GM21515 (cell line): ENCODE data around the gene TRIM7.

Experiments
- ATAC-seq: cut with Tn5 transposase; IDR thresholded peaks from one replicate; pipeline ENCODE4 v1.9.1; 2021; ENCODE audit not compliant: unreplicated experiment

The TRIM7 gene

DNA sequence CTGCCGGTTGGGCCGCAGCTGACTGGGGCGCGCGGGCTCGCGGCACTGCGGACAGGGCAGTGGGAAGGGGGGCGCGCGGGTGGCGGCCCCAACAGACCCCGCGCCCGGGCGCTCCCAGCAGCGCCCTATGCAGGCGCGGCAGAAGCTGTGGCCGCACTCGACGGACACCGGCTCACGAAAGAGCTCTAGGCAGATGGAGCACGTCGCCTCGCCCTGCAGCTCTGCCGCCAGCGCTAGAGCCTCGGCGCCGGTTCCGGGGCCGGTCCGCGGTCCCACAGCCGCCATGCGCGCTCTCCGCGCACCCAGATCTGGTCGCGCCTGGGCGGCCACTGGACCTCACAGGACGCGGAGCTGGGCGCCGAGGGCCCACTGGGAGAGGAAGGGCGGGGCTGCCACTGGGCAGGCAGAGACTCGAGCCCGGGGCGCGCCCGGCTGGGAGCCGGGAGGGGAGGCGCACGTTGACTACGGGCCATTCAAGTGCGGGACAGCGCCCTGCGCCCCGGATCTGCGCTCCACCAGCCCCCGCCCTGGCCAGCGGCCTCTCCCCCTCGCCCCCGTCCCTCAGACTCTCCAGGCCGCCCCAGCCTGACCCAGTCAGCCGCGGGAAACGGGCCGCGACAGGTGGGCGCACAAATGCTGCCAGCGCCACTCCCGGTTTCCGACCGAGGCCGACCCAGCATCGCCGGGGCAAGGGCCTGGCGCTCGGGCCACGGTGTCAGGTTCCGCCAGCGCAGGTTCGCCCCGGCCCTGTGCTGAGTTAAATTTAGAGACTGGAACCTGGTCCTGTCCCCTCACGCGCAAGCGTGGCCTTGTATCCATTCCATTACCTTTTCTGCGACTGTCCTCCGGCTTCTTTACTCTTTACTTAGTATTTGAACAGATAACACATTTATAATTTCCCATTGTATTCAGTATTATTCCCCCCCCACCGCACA, at the start of gene TRIM7:
TSS of gene TRIM7 (minus strand) at position 371 of the 935 bp plus-strand sequence. CDS start at position 285, 86 bp downstream.
- ATAC-seq, result no peak

DNA sequence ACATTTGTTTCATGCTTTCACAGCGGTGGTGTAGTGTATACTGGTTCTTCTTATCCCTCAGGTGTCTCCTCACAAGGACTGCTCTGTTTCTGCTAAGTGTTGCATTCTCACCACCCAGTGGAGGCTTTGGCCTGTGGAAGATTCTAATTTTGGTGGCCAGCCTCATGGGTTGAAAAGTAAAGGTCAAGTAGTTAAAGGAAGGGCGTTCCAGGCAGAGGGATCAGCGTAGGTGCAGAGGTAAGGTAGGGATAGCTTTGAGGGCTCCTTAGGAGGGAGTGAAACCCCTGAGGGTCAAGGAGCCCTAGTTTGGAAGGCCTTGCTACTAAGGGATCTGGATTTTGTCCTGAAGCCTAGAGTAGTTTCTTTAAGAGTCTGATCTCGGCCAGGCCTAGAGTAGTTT, 43.3 kb upstream of the TRIM7 start:
- no peak for ATAC-seq

DNA sequence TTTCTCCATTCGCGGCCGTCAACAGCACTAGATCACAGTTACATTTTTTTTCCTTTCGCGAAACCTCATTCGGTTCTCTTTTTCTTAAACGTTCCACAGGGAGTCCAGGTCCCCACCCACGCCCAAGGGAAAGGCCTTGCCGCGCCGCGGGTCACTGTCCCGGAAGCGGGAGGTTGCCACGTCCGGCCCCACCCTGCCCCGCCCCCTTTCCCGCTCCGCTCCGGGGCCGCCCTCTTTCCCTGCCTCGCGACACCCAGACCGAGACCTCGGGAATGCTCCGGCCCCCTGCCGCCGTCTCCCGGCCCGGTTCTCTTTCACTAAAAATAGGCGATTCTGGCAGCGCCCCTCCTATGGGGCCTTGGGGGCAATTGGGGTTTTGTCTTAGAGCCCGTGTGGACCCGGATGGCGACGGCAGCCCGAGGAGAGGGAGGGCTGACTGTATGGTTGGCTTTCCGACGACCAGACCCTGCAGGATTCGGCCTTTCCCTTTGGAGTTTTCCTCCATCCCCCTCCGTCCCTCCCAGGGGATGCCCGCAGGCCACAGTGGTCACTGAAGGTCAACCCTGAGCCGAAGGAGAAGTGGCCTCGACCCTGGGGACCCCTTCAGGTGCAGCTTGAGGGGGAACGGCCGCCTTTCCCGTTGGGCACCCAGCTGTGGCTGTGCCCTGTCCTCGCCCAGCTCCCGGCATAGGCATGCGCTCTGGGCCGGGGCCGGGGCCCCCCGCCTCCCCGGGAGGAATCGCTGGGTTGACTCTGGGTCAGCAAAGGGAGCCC, 41.5 kb upstream of the TRIM7 start:
- peak; percentile 32 for ATAC-seq

DNA sequence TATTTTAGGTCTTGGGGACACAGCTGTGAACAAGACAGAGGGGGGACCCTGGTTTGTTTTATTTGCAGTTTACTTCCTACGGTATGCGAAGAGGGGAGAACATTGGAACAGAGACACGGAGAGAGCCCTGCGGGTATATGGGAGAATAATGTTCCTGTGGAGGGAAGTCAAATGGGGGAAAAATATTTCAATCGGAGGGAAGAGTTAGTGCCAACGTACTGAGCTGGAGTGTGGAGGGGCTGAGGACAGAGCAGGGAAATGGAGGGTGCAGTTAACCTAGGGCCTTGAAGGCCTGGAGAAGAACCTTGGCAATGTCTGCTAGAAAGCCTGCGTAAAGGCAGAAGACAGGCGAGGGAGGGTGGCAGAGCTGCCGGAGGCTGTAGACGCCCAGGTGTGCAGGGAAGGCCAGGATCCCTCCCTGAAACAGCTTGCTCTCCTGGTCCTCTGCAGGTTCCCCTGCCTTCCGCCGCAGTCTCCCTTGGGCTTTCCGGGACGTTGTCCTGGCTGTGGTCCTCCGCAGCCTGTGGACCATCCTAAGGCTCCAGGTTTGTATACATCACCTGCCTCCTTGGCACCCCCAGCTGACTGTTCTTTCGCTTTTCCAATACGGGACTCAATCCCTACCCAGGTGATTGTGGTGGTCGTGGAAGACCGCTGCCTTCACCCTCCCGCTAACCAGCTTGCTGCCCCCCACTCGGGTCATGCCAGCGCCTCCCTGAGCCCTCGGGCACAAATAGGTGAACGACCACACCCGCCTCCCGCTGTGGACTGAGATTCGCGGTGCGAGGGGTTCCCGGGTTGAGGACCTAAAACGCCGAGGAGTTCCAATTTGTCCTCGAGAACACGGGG, 40.7 kb upstream of the TRIM7 start:
- no peak for ATAC-seq

DNA sequence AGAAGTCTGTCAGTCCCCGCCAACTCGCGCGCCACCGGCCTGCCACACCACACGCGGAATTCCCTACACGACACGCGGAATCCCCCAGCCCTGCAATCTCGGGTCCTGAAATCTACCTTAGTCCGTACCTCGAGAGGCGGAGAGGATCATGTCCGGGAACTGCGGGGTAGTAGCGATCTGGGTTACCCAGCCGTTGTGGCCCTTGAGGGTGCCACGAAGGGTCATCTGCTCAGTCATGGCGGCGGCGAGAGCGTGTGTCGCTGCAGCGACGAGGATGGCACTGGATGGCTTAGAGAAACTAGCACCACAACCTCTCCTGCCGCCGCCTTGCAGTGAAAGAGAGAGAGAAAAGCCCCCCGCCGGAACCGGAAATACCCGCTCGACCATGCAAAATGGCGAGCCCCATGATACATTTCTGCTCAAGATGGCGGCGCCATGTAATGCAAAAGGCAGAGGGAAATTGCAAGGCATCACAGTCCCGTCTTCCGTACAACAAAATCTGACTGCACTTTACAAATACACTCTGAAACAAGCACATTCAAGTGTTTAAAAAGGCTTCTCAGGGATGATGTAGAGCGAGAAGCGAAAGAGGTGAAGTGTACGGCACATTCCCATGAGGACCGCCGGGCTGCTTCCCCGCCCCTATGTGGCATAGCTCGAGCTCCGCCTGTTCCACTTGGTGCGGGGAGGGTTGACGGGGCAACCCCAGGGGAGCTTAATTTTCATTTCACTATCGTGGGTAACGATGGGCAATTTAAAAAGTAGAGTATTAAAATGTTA, 38.8 kb upstream of the TRIM7 start, which contains the start of gene RACK1:
TSS of gene RACK1 (minus strand) at position 343 of the 780 bp plus-strand sequence. CDS start at position 237, 106 bp downstream.
- ATAC-seq, result peak; percentile 54

DNA sequence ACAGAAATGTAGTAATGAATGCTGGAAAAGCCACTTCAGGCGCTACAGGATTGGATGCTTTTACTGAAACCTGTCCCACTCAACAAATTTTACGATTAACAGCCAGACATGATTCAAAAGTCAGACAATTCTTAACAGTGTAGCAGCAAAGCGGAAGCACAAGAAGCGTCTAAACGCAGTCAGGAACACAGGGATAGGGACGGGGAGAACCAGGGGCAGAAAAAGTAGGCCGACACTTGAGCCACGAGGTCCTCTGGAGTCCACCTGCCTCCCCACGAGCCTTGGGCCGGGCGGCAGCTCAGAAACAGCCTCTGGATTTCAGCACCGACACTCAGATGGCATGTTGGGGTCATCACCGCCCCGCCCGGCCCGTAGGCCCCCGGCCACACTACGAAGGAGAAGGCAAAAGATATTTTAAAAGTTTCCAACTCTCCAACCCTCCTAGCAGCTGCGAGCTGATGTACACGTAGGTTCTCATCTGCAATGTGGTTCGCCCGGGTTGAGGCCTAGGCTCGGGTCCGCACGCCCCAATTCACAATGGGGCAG, 38.1 kb upstream of the TRIM7 start:
- peak; percentile 0 for ATAC-seq

DNA sequence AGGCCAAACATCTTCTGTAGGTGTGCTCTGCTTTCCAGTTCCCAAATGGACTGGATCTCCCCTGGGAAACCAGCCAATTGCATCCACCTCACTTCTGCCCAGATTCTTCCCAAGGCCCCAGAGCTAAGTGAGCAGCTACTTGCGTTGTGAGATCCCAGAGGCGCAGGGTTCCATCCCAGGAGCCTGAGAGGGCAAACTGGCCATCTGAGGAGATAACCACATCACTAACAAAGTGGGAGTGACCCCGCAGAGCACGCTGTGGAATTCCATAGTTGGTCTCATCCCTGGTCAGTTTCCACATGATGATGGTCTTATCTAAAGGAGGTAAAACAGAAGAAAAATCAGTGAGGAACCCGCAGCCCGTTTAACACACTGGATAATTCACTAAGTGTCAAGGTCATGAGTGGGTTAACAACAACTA, 37.0 kb upstream of the TRIM7 start:
- ATAC-seq, result no peak

DNA sequence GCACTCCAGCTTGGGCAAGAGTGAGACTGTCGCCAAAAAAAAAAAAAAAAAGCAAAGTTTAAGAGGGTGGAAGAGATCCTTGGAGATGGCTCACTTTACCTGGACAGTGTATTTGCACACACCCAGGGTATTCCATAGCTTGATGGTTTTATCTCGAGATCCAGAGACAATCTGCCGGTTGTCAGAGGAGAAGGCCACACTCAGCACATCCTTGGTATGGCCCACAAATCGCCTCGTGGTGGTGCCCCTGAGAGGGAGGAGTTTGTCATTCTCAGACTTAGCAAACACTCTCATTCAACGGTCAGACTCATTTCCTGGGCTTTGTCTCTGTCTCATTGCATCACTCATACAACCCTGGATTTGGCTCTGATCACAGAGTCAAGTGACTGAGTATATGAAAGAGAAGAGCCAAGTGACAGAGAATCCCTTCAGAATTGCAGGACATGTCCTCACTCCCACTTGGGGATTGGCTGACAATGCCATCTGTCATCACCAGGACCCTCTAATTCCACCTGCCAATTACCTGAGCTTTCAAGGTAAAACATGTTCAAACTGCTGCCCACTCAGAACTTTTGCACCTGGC, 36.5 kb upstream of the TRIM7 start:
- no peak for ATAC-seq

DNA sequence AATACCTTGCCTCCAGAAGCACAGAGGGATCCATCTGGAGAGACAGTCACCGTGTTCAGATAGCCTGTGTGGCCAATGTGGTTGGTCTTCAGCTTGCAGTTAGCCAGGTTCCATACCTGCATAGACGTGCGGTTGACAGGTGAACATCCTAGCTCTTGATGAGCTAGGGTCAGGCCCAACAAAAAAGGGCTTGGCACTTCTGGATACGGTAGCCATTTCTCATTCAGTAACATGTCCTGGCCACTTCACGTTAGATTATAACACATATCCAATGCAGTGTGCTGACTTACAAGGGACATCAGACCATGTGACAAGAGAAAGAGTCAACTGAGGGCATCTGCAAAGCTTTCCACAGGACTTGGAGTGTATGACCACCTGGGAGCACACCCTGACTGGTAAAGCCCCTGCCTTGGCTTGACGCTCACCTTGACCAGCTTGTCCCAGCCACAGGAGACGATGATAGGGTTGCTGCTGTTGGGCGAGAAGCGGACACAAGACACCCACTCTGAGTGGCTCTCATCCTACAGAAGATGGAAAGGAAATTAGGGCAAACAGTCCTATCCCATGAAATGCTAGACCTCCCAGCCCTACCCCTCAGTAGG, 34.2 kb upstream of the TRIM7 start:
- no peak for ATAC-seq

DNA sequence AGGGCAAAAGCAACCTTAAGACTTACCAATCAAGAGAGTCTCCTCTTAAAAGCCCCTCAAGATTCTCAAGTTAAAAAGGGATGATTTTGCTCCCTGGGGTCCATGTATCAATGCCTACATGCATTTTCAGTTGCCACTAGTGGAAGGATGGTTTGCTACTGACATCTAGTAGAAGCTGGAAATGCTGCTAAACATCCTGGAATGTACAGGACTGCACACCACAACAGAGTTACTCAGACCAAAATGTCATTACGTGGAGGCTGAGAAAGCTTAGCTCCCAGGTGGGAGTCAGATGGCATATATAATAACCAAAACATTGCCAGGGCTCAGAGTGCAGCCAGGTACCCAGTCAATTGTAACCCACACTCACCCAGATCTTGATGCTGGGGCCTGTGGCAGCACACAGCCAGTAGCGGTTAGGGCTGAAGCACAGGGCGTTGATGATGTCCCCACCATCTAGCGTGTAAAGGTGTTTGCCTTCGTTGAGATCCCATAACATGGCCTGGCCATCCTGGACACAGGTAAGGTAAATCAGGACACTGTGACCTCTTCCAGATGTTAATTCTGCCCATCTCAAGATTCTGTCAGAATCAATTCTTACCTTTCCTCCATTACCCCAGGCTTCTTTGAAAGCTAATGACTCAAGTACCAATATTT, 32.9 kb upstream of the TRIM7 start:
- no peak for ATAC-seq

DNA sequence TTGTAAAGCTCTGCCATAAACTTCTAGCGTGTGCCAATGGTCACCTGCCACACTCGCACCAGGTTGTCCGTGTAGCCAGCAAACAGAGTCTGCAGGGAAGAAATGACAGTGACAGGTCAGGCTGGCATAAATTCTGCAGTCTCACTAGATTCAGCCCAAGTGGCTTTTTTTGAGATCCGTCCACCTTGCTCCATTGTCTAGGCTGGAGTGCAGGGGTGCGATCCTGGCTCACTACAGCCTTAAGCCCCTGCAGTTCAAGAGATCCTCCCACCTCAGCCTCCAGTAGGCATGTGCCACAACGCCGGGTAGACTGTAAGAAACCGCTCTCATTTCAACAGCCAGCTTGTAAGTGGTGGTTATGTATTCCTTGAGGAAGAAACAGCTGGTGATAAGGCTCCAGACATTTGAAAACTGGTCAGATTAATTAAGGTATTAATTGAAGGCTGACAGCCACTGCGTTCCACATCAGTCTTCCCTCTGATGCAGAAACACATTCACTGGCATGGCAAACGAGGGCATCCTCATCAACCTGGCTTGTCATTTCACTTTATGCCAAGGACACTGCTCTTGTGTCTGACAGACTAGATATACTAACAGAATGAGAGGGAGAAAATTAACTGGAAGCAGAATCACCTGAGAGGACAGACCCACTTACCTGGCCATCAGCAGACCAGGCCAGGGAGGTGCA, 32.1 kb upstream of the TRIM7 start:
- no peak for ATAC-seq

DNA sequence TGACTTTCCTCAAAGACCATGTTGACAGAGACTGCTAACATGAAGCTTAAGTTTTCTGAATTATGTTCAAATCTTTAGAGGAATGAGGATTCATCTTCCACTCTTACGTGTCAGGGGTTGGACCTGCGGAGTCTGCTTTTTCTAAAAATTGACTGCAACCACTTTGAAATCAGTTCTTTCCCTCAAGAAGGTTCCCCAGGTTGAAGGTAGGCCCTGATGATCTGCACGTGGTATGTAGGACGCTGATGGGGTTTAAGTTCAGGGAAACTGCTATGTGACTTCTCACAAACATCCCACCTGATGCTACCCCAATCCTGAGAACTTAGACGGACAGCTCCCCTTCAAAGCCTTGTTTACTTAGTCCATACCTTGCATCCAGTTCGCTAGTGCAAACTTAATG, 31.5 kb upstream of the TRIM7 start:
- no peak for ATAC-seq

DNA sequence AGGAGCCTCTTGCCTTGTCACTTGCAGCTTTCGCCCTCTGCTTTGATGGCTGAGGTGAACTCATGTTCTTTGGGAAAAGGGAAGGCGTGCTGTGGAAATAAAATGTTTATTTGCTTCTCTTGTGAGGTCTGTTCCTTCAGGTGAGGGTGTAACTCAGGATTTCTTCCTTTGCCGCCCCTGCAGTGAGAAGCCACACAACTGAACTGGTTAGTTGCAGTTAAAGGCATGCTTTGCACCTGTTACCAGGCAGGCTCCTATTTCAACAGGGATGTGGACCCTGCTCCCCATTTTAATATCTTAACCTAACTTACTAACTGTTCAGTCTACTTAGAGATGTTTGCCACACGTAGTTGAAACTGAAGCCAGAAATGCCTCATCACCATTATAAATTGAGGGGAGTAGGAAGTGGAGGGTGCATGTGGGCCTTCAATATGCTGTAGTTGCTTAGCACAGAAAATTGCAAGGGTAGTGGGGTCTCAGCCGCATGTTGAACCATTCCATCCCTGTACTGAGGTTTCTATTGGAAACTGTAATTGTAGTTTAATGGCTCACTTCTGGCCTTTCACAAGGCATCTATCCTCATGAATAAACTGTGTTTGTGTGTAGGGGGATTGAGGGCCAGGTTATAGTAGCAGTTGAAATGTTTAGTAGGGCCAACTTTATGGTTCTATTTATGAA, 30.8 kb upstream of the TRIM7 start:
- no peak for ATAC-seq

DNA sequence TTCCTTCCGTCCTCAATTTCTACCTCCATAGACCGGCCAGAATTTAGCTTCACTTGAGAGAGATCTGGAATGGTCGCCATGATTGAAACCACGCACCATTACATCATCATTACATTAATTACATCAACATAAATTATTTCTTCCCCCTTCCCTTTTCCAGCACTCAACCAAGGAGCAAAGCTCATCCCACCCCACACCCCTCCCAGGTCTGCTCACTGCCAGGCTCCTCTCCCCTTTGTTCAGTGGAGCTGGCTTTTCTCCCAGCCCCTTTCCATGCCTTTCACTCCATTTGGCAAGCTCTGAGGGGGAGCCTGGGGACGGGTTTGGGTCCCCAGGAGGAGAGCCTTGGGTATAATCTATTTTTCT, 30.3 kb upstream of the TRIM7 start:
- no peak for ATAC-seq

DNA sequence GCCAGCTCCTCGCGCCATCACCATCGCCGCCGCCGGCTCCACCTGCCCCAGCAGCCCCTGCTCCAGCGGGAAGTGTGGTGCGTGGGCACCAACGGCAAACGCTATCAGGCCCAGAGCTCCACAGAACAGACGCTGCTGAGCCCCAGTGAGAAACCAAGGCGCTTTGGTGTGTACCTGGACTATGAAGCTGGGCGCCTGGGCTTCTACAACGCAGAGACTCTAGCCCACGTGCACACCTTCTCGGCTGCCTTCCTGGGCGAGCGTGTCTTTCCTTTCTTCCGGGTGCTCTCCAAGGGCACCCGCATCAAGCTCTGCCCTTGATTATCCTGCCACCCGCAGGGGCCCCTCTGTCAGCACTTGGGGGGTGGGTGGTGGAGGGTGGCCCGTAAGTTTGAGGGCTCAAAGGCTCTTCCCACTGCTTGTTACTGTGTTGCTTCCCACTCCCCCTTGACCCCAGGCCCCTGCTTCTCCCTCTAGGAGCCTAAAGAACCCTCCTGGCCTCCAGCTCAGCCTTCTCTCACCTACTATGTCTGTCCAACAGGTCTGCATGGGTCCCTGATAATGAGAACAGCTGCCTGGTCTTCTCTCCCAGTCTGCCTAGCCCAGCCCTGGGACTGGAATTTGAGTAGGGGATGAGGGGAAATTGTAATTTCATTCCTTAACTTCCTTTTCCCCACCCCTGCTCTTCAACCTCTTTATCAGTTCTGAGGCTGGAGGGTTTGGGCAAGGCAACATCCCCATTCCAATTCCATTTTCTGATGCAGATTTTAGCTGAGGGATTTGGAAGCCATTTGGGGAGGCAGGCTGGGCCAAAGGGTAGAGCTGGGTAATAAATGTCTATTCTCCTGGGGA, 29.7 kb upstream of the TRIM7 start:
- no peak for ATAC-seq

DNA sequence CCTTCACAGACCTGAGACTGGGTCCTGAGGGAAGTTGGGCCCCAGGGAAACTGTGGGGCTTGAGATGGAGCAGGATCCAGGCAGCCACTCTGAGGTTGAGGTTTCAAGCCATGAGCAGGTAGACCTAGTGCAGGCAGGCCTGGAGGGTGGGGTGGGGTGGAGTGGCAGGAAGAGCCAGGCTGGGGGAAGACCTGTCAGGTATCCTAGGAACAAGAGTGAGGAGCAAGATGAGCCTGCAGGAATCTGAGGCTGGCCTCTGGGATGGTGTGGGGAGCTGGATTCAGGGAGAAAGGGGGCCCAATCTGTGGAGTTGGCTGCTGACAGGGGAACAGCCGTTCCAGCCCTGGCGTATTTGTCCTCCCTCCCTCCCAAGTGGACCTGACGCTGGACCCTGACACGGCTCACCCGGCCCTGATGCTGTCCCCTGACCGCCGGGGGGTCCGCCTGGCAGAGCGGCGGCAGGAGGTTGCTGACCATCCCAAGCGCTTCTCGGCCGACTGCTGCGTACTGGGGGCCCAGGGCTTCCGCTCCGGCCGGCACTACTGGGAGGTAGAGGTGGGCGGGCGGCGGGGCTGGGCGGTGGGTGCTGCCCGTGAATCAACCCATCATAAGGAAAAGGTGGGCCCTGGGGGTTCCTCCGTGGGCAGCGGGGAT, 28.9 kb upstream of the TRIM7 start:
- ATAC-seq, result no peak
